Activated naive CD8-positive, alpha-beta T cell (primary cell): Measurements from ENCODE around the gene RBMX.
"Not testable (repeated sequence)": the region's sequence is repeated elsewhere in the genome, so short reads cannot be mapped to it uniquely, and the experiment has no call there.

Experiments used
- H3K27ac Mint-ChIP-seq: one replicate; pipeline ENCODE4 v1.8.0; 2021; ENCODE audit warnings: mixed read lengths
- H3K27me3 Mint-ChIP-seq: one replicate; pipeline ENCODE4 v1.8.0; 2021; ENCODE audit warnings: mixed read lengths
- H3K36me3 Mint-ChIP-seq: one replicate; pipeline ENCODE4 v1.8.0; 2021; ENCODE audit warnings: mixed read lengths
- H3K4me1 Mint-ChIP-seq: one replicate; pipeline ENCODE4 v1.8.0; 2021; ENCODE audit warnings: low read depth, mixed read lengths
- H3K4me3 Mint-ChIP-seq: one replicate; pipeline ENCODE4 v1.8.0; 2021; ENCODE audit warnings: mild to moderate bottlenecking, mixed read lengths
- H3K9me3 Mint-ChIP-seq: one replicate; pipeline ENCODE4 v1.8.0; 2021; ENCODE audit warnings: low read depth, mixed read lengths

RBMX gene

DNA sequence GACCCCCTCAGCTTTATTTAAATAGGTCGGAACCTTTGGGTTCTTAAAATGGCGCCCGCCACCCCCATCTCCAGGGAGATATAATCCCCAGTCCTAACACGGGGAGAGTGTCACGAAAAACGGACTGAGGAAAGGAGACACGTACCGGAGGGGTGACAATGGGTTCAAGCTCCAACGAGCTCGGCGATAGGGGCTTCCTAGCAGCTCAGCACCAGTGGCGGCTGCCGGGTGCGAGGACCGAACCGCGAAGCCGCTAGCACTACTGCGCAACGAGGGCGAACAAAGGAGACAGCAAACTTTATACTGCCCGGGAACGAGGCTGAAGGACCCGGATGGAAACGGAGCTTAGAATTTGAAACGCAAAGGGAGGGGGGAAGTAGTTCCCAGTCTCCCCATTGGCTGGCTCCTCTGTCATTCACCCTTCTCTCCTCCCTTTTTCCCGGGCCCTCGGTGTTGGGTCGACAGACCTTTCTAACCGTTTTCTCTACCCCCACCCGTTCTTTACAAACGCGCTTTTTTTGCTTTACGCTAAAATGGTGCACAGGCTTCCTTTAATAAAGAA, at the start of gene RBMX:
Gene RBMX, minus strand, starts transcription at position 274 of the 562 bp plus-strand sequence. CDS start 1,298 bp downstream, outside the sequence.
- peak within 1 kb of the TSS; percentile 95 for H3K4me3 Mint-ChIP-seq
- no peaks in the 10 kb centered on the region for H3K27me3 Mint-ChIP-seq
- peak within 1 kb of the TSS; percentile 99 for H3K27ac Mint-ChIP-seq
- no peaks in the 10 kb centered on the region for H3K9me3 Mint-ChIP-seq
- H3K36me3 Mint-ChIP-seq, result peaks cover 10% of the 10 kb centered on the region
- H3K4me1 Mint-ChIP-seq, result peaks cover 24% of the 10 kb centered on the region

DNA sequence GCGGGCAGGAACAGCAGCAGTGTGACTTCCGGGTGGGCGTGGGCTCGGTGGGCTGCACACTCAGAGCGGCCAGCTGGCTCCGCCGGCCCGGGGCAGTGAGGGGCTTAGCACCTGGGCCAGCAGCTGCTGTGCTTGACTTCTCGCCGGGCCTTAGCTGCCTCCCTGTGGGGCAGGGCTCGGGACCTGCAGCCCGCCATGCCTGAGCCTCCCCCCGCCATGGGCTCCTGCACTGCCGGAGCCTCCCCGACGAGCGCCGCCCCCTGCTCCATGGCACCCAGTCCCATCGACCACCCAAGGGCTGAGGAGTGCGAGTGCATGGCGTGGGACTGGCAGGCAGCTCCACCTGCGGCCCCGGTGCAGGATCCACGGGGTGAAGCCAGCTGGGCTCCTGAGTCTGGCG, 40.9 kb upstream of the RBMX start:
- not testable (repeated sequence) for H3K27ac Mint-ChIP-seq, H3K4me3 Mint-ChIP-seq, H3K4me1 Mint-ChIP-seq, H3K27me3 Mint-ChIP-seq, H3K9me3 Mint-ChIP-seq, H3K36me3 Mint-ChIP-seq

DNA sequence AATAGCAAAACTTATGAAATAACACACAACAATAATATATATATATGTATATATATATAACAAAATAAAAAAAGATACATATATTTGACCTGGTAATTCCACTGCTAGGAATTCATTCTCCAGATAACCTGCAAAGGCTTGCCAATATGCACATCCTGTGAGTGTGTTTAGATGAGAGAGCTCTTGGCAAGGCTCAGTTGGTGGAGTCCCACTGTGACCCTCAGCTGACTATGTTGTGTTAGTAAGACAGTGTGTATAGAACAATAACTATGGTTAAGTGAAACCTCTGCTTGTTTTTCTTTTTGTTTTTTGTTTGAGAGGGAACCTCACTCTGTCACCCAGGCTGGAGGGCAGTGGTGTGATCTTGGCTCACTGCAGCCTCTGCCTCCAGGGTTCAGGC, 39.5 kb upstream of the RBMX start:
- H3K4me1 Mint-ChIP-seq, result peaks cover 2% of the 10 kb centered on the region
- no peaks in the 10 kb centered on the region for H3K27me3 Mint-ChIP-seq
- H3K4me3 Mint-ChIP-seq, result no peak overlapping the region
- H3K27ac Mint-ChIP-seq, result no peak overlapping the region
- H3K36me3 Mint-ChIP-seq, result no peaks in the 10 kb centered on the region
- H3K9me3 Mint-ChIP-seq, result no peaks in the 10 kb centered on the region

DNA sequence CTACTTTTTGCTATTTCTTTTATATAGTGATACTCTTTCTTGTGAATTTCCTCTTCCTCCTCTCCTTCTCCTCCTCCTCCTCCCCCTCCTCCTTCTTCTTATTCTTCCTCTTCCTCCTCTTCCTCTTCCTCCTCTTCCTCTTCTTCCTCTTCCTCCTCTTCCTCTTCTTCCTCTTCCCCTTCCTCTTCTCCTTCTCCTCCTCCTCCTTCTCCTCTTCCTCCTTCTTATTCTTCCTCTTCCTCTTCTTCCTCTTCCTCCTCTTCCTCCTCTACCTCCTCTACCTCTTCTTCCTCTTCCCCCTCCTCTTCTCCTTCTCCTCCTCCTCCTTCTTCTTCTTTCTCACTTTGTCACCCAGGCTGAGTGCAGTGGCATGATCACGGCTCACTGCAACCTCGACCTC, 36.3 kb upstream of the RBMX start:
- Mint-ChIP-seq H3K9me3 (no peaks in the 10 kb centered on the region), H3K36me3 (no peaks in the 10 kb centered on the region), H3K4me1 (no peaks in the 10 kb centered on the region), H3K27ac (no peak overlapping the region), H3K4me3 (no peak overlapping the region), H3K27me3 (no peaks in the 10 kb centered on the region)

DNA sequence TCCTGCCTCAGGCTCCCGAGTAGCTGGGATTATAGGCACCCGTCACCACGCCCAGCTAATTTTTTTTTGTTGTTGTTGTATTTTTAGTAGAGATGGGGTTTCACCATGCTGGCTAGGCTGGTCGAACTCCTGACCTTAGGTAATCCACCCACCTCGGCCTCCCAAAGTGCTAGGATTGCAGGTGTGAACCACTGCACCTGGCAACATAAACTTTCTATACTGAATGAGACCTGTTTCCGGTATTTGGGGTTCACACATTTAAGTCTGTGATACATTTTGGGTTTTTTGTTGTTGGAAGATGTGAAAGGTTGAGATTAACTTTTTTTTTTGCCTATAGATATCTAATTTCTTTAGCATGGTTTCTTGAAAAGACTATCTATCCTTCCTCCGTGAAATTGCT, 31.1 kb upstream of the RBMX start:
- H3K27me3 Mint-ChIP-seq, H3K36me3 Mint-ChIP-seq, H3K9me3 Mint-ChIP-seq, H3K27ac Mint-ChIP-seq: not testable (repeated sequence)
- Mint-ChIP-seq H3K4me3 (peak overlapping the region; percentile 54), H3K4me1 (peaks cover 15% of the 10 kb centered on the region)

DNA sequence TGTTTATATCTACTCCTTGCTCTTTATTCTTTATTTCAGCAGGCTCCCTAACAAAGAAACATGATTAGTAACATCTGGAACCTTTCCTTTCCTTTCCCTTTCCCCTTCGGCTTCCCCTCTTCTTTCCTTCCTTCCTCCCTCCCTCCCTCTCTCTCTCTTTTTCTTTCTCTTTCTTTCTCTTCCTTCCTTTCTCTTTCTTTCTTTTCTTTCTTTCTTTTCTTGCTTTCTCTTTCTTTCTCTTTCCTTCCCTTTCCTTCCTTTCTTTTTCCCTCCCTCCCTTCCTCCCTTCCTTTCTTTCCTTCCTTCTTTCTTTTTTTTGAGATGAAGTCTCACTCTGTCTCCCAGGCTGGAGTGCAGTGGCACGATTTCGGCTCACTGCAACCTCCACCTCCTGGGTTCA, 30.7 kb upstream of the RBMX start:
- H3K4me1 Mint-ChIP-seq, result peaks cover 15% of the 10 kb centered on the region
- H3K36me3 Mint-ChIP-seq, result no peaks in the 10 kb centered on the region
- H3K27ac Mint-ChIP-seq, result no peak overlapping the region
- peak overlapping the region; percentile 54 for H3K4me3 Mint-ChIP-seq
- H3K9me3 Mint-ChIP-seq, result no peaks in the 10 kb centered on the region
- H3K27me3 Mint-ChIP-seq, result no peaks in the 10 kb centered on the region

DNA sequence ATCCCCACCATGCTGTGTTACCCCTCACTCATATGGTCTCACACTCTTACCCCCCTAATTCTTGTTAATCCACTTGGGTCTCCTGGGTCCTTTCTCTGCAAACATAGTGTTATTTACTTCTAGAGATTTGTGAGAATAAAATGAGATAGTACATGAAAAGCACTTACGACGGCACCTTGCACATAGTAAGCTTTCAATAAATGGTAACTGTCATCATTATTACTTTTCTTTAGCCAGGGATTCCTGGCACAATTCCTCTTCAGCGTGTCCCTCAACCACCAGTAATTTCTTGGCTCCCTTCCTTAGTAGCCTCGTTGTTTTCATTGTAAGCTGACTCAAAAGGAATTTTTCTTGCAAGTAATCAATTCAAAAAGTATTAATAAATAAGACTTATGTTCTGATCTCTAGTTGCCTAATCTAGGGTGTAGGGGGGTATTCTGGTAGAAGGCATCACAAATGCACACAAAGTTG, 30.1 kb upstream of the RBMX start:
- Mint-ChIP-seq H3K27ac (peak overlapping the region; percentile 87), H3K9me3 (no peaks in the 10 kb centered on the region), H3K4me1 (peaks cover 15% of the 10 kb centered on the region), H3K4me3 (peak overlapping the region; percentile 96), H3K27me3 (no peaks in the 10 kb centered on the region), H3K36me3 (no peaks in the 10 kb centered on the region)

DNA sequence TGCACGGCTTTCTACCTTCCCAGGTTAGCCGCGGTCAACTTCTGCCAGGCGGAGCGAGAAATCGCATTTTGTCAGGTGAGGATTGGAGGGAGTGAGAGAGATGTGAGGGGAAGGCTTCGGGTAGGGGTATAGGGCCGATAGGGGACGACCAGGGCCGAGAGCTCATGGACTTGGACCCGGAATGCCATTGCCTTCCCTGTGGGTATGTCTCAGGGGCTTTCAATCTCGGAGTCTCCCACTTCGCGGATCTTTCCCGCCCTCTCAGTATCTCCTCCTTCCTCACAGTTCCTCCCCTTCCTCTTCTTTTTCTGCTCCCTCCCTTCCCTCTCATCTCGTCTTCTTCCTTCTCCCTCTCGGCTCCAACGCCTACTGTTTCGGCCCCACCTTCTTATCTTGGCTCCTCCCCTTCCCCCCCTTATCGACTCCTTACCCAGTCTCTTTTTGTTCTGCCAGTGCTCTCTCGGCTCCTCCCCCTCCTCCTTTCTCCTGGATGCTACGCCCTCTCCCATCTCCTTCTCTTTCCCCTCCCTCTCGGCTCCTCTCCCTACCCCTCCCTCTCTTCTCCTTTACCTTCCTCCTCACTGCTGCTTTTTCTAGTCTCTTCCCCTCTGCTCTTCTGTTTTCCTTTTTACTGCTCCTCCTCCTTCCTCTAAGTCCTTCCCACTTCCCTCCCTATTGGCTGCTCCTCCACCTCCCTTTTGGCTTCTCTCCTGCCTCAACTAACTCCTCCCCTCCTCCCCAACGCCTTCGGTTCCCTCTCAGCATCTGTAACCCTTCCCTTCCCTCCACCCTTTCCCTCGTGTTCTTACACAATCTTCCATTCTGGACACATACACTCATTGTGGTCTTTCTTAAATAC, 29.4 kb upstream of the RBMX start:
- Mint-ChIP-seq H3K36me3 (no peaks in the 10 kb centered on the region), H3K27me3 (no peaks in the 10 kb centered on the region), H3K27ac (peak overlapping the region; percentile 87), H3K4me1 (peaks cover 15% of the 10 kb centered on the region), H3K4me3 (peak overlapping the region; percentile 96), H3K9me3 (no peaks in the 10 kb centered on the region)

DNA sequence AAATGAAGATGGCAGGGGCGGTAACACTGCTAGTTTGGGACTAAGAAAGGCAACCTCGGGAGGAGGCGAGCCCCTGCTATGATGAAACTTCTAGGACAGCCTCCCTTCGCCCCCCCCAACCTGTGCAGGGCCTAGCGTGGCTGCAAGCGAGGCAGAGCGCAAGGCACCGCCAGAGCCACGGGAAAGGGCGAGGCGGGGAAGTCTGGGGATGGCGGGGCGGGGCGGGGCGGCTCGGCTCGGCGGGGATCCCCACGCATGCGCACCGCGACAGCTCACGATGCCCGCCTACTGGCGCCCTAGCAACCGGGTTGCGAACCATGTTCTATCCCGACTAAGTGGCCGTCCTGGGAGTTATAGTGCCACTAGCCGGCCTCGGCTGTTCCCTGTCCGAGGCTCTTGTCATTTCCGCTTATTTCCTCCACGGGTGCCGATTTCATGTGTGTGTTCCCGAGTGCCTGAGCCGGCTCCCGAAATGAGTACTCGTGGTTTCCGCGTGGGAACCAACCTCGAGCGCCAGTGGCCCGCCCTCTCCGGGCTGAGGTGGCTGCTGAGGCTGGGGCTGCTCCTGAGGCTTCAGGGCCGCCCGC, 28.7 kb upstream of the RBMX start:
- Mint-ChIP-seq H3K27ac (peak overlapping the region; percentile 87), H3K4me1 (peaks cover 15% of the 10 kb centered on the region), H3K36me3 (no peaks in the 10 kb centered on the region), H3K4me3 (peak overlapping the region; percentile 96), H3K9me3 (no peaks in the 10 kb centered on the region), H3K27me3 (no peaks in the 10 kb centered on the region)

DNA sequence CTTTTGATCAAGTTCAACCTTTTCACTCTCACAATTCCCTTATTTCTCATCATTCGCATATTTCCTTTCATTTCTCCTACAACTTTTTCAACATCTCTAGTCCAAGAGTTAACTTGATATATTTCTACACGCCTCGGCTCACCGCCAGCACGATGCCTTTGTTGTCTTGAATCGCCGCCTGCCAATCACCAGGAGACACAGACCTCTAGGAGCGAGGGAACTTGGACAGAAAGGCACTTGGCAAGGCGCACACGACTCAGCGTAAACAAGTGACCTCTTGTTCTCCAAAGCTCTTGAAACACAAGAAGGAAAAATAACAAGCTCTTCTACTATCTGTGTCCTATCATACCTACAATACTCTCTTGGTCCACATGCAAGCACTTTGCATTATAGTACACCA, 27.1 kb upstream of the RBMX start:
- Mint-ChIP-seq H3K4me1 (peaks cover 15% of the 10 kb centered on the region), H3K36me3 (no peaks in the 10 kb centered on the region), H3K27ac (no peak overlapping the region), H3K27me3 (no peaks in the 10 kb centered on the region), H3K9me3 (no peaks in the 10 kb centered on the region), H3K4me3 (no peak overlapping the region)

DNA sequence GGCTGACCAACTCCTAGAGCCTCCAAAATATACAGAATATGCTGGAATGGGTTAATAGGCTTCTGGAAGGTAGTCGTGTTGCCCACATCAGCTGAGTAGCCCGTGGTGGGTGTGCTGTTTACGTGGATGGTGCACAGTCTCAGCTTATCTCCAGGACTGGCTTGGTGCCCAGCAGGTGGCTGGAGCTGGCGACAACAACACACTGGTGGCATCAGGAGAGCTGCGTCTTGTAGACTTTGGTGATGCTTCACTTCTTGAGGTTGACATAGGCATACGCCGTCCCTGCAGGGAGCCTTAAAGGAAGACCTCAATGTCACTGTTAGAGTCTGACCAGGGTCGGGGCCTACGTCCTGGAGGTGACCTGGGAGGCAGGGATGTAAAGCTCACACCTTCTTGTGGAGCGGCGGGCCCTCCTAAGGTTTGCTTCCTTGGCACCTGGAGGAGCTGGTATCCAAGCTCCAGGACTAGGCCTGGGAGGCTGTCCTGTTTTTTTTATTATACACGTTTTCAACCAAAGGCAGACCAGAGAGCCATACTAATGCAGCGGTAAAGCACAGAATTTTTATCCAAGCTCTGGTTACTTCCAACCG, 26.5 kb upstream of the RBMX start:
- H3K4me1 Mint-ChIP-seq, result peaks cover 15% of the 10 kb centered on the region
- H3K27ac Mint-ChIP-seq, result no peak overlapping the region
- no peak overlapping the region for H3K4me3 Mint-ChIP-seq
- H3K27me3 Mint-ChIP-seq, result no peaks in the 10 kb centered on the region
- no peaks in the 10 kb centered on the region for H3K9me3 Mint-ChIP-seq
- H3K36me3 Mint-ChIP-seq, result no peaks in the 10 kb centered on the region

DNA sequence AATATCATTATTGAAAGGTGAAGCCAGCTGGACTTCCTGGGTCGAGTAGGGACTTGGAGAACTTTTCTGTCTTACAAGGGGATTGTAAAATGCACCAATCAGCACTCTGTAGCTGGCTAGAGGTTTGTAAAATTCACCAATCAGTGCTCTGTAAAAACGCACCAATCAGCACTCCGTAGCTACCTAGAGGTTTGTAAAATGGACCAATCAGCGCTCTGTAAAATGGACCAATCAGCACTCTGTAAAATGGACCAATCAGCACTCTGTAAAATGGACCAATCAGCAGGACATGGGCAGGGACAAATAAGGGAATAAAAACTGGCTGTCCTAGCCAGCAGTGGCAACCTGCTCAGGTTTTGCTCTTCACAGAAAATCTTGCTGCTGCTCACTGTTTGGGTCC, 23.5 kb upstream of the RBMX start:
- not testable (repeated sequence) for H3K36me3 Mint-ChIP-seq, H3K27ac Mint-ChIP-seq

DNA sequence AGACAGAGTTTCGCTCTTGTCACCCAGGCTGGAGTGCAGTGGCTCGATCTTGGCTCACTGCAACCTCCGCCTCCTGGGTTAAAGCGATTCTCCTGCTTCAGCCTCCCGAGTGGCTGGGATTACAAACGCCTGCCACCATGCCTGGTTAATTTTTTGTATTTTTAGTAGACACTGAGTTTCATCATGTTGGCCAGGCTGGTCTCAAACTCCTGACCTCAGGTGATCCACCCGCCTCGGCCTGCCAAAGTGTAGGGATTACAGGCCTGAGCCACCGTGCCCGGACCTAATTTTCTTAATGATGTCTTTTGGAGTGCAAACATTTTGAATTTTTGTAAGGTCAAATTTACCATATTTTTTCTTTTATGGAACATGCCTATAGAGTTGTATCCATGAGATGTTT, 19.5 kb upstream of the RBMX start:
- H3K27ac Mint-ChIP-seq, H3K36me3 Mint-ChIP-seq, H3K9me3 Mint-ChIP-seq, H3K27me3 Mint-ChIP-seq, H3K4me3 Mint-ChIP-seq, H3K4me1 Mint-ChIP-seq: not testable (repeated sequence)

More for the DNA sequence above, 23.5 kb upstream of the RBMX start:
- H3K4me3 Mint-ChIP-seq, H3K9me3 Mint-ChIP-seq, H3K4me1 Mint-ChIP-seq, H3K27me3 Mint-ChIP-seq: not testable (repeated sequence)

DNA sequence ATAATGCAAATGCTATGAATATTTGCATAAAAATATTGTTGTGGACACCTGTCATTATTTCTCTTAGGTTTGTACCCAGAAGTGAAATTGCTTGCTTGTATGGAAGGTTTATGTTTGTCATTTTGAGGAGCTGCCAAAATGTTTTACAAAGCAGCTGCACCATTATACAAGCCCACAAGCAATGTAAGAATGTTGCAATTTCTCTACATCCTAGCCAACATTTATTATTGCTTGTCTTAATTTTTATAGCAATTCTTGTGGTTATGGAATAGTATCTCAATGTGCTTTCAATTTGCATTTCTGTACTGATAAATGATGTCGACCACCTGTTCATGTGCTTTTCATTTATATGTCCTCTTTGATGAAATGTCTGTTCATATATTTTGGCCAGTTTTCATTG, 18.7 kb upstream of the RBMX start:
- Mint-ChIP-seq H3K4me1 (no peaks in the 10 kb centered on the region), H3K27ac (no peak overlapping the region), H3K27me3 (no peaks in the 10 kb centered on the region), H3K9me3 (no peaks in the 10 kb centered on the region), H3K36me3 (no peaks in the 10 kb centered on the region), H3K4me3 (no peak overlapping the region)

DNA sequence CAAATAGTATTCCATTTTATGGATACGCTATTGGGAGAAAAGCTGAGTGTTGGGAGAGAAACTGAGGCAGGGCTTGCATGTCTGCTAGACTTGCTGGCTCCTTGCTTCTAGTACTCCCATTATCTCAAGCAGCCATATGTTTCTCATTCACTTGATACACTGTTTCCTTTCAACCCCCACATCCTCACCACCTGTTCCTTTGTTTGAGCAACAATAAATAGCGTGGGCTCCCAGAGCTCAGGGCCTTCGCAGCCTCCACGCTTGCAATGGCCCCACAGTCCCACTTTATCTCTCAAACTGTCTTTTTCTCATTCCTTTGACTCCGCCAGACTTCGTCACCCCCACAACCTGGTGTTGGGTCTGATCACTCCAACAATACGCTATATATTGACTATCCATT, 18.2 kb upstream of the RBMX start:
- not testable (repeated sequence) for H3K4me1 Mint-ChIP-seq, H3K27ac Mint-ChIP-seq, H3K9me3 Mint-ChIP-seq, H3K27me3 Mint-ChIP-seq, H3K36me3 Mint-ChIP-seq, H3K4me3 Mint-ChIP-seq
